BLaER1 (cell line): Measurements from ENCODE around the gene GTF2IRD1.

ENCODE experiments used
- H3K27ac ChIP-seq: shearing (Covaris generic); formaldehyde crosslinking; 2 replicates; pipeline ENCODE4 v1.8.1; 2022
- H3K27me3 ChIP-seq: shearing (Covaris generic); formaldehyde crosslinking; 2 replicates; pipeline ENCODE4 v1.8.1; 2022
- H3K36me3 ChIP-seq: shearing (Covaris generic); formaldehyde crosslinking; 2 replicates; pipeline ENCODE4 v1.8.1; 2022
- H3K4me1 ChIP-seq: shearing (Covaris generic); formaldehyde crosslinking; 2 replicates; pipeline ENCODE4 v1.8.1; 2022
- H3K4me2 ChIP-seq: shearing (Covaris generic); formaldehyde crosslinking; 2 replicates; pipeline ENCODE4 v1.8.1; 2022
- H3K4me3 ChIP-seq: shearing (Covaris generic); formaldehyde crosslinking; 2 replicates; pipeline ENCODE4 v1.8.1; 2022
- H3K9ac ChIP-seq: shearing (Covaris generic); formaldehyde crosslinking; 2 replicates; pipeline ENCODE4 v1.8.1; 2022
- H3K9me3 ChIP-seq: shearing (Covaris generic); formaldehyde crosslinking; 2 replicates; pipeline ENCODE4 v1.8.1; 2022
- H4K20me1 ChIP-seq: shearing (Covaris generic); formaldehyde crosslinking; 2 replicates; pipeline ENCODE4 v1.8.1; 2022
- Cebpa-rat ChIP-seq: shearing (Covaris generic); IDR thresholded peaks from 2 replicates; pipeline ENCODE4 v1.8.1; 2022

The GTF2IRD1 gene

GRCh38 chr7:74478671-74479065, 25.0 kb downstream of the GTF2IRD1 start:
- H3K27me3 ChIP-seq: no peaks in the 10 kb centered on the region
- H3K4me2 ChIP-seq: peak overlapping the region; percentile 93
- no peak overlapping the region for H3K27ac ChIP-seq
- H3K9me3 ChIP-seq: no peaks in the 10 kb centered on the region
- 0 out of 2 replicates have a peak, but pooled peaks cover under 1% of the 10 kb centered on the region for H3K36me3 ChIP-seq
- H4K20me1 ChIP-seq: peaks cover 98% of the 10 kb centered on the region
- TF ChIP-seq Cebpa-rat: no peak
- H3K4me1 ChIP-seq: peaks cover 84% of the 10 kb centered on the region
- H3K9ac ChIP-seq: no peak overlapping the region
- H3K4me3 ChIP-seq: no peak overlapping the region

- no peak for TF ChIP-seq Cebpa-rat
- Histone ChIP-seq H3K4me2 (peak overlapping the region; percentile 93), H3K4me1 (peaks cover 86% of the 10 kb centered on the region), H3K27ac (no peak overlapping the region), H3K9me3 (no peaks in the 10 kb centered on the region), H3K9ac (no peak overlapping the region; the same call in 1 of the 2 replicates), H3K27me3 (no peaks in the 10 kb centered on the region), H3K36me3 (0 out of 2 replicates have a peak, but pooled peaks cover 6% of the 10 kb centered on the region), H3K4me3 (no peak overlapping the region), H4K20me1 (peaks cover 98% of the 10 kb centered on the region)
Measured at GRCh38 chr7:74479066-74479781, 25.5 kb downstream of the GTF2IRD1 start.

- H3K4me1 ChIP-seq: peaks cover 76% of the 10 kb centered on the region
- peak overlapping the region; percentile 93 for H3K4me2 ChIP-seq
- no peaks in the 10 kb centered on the region for H3K27me3 ChIP-seq
- H3K27ac ChIP-seq: peak overlapping the region; percentile 66
- H4K20me1 ChIP-seq: peaks cover 98% of the 10 kb centered on the region
- peak overlapping the region; percentile 56 for H3K4me3 ChIP-seq
- H3K9ac ChIP-seq: peak overlapping the region; percentile 58
- H3K9me3 ChIP-seq: no peaks in the 10 kb centered on the region
- no peak for TF ChIP-seq Cebpa-rat
- H3K36me3 ChIP-seq: 0 out of 2 replicates have a peak, but pooled peaks cover 15% of the 10 kb centered on the region
Measured at GRCh38 chr7:74479961-74480829, 26.5 kb downstream of the GTF2IRD1 start.

- H3K4me3 ChIP-seq: peak overlapping the region; percentile 56
- H3K9ac ChIP-seq: peak overlapping the region; percentile 58
- H3K27me3 ChIP-seq: no peaks in the 10 kb centered on the region
- peak overlapping the region; percentile 66 for H3K27ac ChIP-seq
- peaks cover 74% of the 10 kb centered on the region for H3K4me1 ChIP-seq
- H3K4me2 ChIP-seq: peak overlapping the region; percentile 93
- peak; percentile 75; the same call in 1 of the 2 replicates for TF ChIP-seq Cebpa-rat
- H3K36me3 ChIP-seq: 0 out of 2 replicates have a peak, but pooled peaks cover 15% of the 10 kb centered on the region
- H3K9me3 ChIP-seq: no peaks in the 10 kb centered on the region
- peaks cover 98% of the 10 kb centered on the region for H4K20me1 ChIP-seq
Measured at GRCh38 chr7:74480861-74481417, 27.2 kb downstream of the GTF2IRD1 start.

- H3K4me3 ChIP-seq: no peak overlapping the region
- H3K4me2 ChIP-seq: peak overlapping the region; percentile 93
- no peak for TF ChIP-seq Cebpa-rat
- H3K4me1 ChIP-seq: peaks cover 77% of the 10 kb centered on the region
- no peaks in the 10 kb centered on the region for H3K9me3 ChIP-seq
- H3K9ac ChIP-seq: peak overlapping the region; percentile 58; the same call in 1 of the 2 replicates
- H3K36me3 ChIP-seq: 0 out of 2 replicates have a peak, but pooled peaks cover 15% of the 10 kb centered on the region
- H3K27ac ChIP-seq: no peak overlapping the region
- H4K20me1 ChIP-seq: peaks cover 98% of the 10 kb centered on the region
- H3K27me3 ChIP-seq: no peaks in the 10 kb centered on the region
Measured at GRCh38 chr7:74481458-74482196, 27.9 kb downstream of the GTF2IRD1 start.

- Histone ChIP-seq H4K20me1 (peaks cover 98% of the 10 kb centered on the region), H3K27me3 (no peaks in the 10 kb centered on the region), H3K4me2 (0 out of 2 replicates have a peak overlapping the region, but pooled peaks have one; percentile 19), H3K9ac (no peak overlapping the region), H3K9me3 (no peaks in the 10 kb centered on the region), H3K27ac (no peak overlapping the region), H3K4me1 (peaks cover 77% of the 10 kb centered on the region), H3K36me3 (0 out of 2 replicates have a peak, but pooled peaks cover 15% of the 10 kb centered on the region), H3K4me3 (no peak overlapping the region)
- TF ChIP-seq Cebpa-rat: no peak
Measured at GRCh38 chr7:74482197-74482467, 28.4 kb downstream of the GTF2IRD1 start.

- H3K27ac ChIP-seq: no peak overlapping the region
- H3K4me3 ChIP-seq: no peak overlapping the region
- no peak overlapping the region for H3K9ac ChIP-seq
- H3K9me3 ChIP-seq: no peaks in the 10 kb centered on the region
- peaks cover 98% of the 10 kb centered on the region for H4K20me1 ChIP-seq
- no peaks in the 10 kb centered on the region for H3K27me3 ChIP-seq
- H3K4me2 ChIP-seq: peak overlapping the region; percentile 19; the same call in 1 of the 2 replicates
- 0 out of 2 replicates have a peak, but pooled peaks cover 15% of the 10 kb centered on the region for H3K36me3 ChIP-seq
- TF ChIP-seq Cebpa-rat: no peak
- H3K4me1 ChIP-seq: peaks cover 72% of the 10 kb centered on the region
Measured at GRCh38 chr7:74482629-74483401, 29.1 kb downstream of the GTF2IRD1 start.

- H3K9me3 ChIP-seq: no peaks in the 10 kb centered on the region
- H3K4me2 ChIP-seq: no peak overlapping the region
- H3K36me3 ChIP-seq: 0 out of 2 replicates have a peak, but pooled peaks cover 15% of the 10 kb centered on the region
- H3K4me1 ChIP-seq: peaks cover 63% of the 10 kb centered on the region
- no peak overlapping the region for H3K4me3 ChIP-seq
- H3K27me3 ChIP-seq: no peaks in the 10 kb centered on the region
- no peak overlapping the region for H3K9ac ChIP-seq
- H3K27ac ChIP-seq: no peak overlapping the region
- no peak for TF ChIP-seq Cebpa-rat
- H4K20me1 ChIP-seq: peaks cover 98% of the 10 kb centered on the region
Measured at GRCh38 chr7:74483402-74484336, 30.0 kb downstream of the GTF2IRD1 start.
